ENCODE measurements around the gene TMEM235.
"Not testable (repeated sequence)": the region's sequence is repeated elsewhere in the genome, so short reads cannot be mapped to it uniquely, and the experiment has no call there.

The TMEM235 gene

GRCh38 chr17:78219396-78220150 is 11.9 kb upstream of the TMEM235 start:
- DNase-seq = no peak

DNA sequence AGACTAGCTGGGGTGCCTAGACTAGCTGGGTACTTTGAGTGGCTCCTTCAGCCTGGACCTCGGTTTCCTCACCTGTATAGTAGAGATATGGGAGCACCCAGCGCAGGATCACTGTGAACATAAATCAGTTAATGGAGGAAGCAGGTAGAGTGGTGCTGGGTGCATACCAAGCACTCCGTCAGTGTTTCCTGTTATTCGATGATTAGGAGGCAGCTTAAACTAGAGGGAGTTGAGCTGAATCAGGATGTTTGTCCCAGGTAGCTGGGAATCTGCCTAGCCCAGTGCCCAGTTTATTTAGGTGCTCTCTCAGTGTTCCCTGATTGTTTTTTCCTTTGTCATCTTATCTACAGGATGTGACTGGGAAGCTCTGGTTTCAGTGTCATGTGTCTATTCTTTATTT is 8.4 kb upstream of the TMEM235 start:
- no peak for DNase-seq

GRCh38 chr17:78223765-78224164 is 7.7 kb upstream of the TMEM235 start:
- no peak for DNase-seq

- DNase-seq = peak; percentile 71
Measured at GRCh38 chr17:78224231-78225087, 7.0 kb upstream of the TMEM235 start.

DNA sequence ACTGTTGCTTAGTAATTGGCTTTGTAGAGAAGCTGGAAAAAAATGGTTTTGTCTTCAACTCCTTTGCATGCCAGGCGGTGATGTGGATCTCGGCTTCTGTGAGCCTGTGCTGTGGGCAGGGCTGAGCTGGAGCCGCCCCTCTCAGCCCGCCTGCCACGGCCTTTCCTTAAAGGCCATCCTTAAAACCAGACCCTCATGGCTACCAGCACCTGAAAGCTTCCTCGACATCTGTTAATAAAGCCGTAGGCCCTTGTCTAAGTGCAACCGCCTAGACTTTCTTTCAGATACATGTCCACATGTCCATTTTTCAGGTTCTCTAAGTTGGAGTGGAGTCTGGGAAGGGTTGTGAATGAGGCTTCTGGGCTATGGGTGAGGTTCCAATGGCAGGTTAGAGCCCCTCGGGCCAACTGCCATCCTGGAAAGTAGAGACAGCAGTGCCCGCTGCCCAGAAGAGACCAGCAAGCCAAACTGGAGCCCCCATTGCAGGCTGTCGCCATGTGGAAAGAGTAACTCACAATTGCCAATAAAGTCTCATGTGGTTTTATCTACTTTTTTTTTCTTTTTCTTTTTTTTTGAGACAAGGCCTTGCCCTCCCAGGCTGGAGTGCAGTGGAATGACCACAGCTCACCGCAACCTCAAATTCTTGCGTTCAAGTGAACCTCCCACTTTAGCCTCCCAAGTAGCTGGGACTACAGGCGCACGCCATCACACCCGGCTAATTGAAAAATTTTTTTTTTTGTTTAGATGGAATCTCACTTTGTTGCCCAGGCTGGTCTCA is 6.2 kb upstream of the TMEM235 start:
- no peak for DNase-seq

- no peak for DNase-seq
Measured at GRCh38 chr17:78226055-78226758, 5.2 kb upstream of the TMEM235 start.

DNA sequence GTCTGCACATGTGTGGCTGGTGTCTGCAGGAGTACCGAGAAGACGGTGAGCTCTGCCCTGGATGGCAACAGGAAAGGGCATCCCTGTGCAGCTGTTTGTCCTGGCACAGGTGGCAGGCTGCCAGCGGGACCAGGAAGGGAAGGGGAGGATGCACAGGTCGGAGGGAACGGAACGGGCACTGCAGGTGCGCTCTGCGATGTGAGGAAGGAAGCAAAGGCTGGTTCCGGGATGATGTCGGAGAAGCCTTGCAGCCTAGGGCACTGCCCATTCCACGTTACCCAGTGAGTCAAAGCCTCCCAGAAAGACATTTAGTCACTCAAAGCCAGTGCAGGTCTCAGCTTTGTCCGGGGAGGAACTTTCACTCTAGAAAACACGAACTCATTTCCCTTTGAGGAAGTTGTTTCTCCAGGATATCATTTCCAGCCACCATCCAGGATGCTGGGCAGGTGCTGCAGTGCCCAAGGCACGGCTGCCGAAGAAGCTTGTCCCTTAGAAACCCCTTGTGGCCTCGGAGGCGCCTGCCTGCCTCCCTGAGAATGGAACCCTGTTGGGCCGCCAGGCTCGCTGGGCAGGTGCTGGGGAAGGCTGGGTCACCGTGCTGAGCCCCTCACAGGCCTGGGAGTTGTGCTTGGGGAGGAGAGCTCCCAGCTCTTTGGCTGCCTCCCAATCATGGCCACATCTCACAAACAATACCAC is 4.5 kb upstream of the TMEM235 start:
- DNase-seq = no peak

GRCh38 chr17:78227455-78227916 is 3.9 kb upstream of the TMEM235 start:
- DNase-seq = peak; percentile 69

DNA sequence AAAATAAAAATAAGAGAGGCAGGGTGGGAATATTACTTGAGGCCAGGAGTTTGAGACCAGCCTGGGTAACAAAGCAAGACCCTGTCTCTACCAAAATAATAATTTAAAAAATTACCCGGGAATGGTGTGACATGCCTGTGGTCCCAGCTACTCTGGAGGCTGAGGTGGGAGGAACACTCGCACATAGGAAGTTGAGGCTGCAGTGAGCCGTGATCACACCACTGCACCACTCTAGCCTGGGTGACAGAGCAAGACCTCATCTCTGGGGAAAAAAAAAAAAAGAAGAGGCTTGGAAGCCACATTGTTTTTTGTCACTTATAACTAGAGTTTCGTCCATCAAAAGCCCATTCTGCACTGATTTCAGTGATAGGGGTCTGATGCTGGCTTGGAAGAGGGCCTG is 3.3 kb upstream of the TMEM235 start:
- no peak for DNase-seq

DNA sequence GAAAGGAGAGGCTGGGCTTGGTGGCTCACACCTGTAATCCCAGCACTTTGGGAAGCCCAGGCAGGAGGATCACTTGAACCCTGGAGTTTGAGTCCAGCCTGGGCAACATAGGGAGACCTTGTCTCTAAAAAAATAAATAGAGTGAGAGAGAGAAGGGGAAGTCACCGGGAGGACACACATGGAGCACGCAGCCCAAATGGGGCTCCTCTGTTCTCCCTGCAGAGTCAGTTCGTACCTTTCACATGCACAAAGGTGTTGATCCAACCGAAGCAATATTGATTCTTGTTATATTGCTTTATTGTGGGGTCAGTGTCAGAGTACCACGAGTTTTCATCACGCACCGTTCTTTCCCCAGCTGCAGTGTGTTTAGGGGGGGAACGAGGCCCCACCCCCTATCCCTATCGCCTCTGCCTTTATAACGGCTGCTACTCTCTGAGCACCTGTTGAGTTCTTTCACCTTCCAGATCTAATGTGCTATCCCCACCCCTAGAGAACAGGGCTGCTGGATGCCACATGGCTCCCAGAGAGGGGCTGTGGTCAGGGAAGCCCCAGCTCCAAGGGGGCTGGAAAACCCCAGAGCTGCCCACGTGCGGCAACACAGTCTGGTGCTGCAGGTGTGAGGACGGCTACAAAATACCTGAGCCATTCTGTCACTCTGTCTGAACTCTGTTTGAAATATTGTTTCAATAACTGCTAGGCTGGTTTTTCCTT is 1.0 kb upstream of the TMEM235 start:
- DNase-seq = no peak

DNA sequence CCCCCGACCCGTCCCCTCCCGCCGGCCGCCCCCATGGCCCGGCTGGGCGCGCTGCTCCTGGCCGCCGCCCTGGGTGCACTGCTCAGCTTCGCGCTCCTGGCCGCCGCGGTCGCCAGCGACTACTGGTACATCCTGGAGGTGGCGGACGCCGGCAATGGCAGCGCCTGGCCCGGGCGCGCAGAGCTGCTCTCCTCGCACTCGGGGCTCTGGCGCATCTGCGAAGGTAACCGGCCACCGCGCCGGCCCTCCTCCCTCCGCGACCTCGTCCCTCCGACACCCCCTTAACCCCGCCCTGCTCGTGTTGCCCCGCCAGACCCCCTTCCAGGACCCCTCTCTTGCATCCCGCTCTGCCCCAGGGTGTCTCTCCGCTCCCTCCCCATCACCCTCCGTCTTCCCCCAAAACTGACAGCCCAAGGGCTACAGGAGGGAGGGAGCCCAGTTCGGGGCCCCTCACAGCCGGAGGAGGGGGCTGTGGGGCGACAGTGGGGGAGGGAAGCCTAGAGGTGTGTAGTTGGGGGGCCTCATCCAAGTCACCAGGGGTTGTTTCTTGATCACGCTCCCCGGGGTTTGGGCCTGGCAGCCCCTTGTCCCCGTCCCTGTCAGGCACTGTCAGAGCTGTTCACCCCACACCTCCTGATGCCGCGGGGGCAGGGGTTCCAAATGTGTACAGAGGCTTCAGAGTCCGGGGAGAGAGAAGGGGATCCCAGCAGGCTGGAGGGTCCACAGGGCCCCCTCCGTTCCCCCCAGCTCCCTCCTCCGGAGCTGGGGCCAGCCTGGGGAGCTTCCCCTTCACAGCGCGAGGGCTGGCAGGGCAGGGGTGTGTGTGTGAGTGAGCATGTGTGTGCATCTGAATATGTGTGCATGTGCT is 794 bp downstream of the TMEM235 start:
- no peak for DNase-seq

DNA sequence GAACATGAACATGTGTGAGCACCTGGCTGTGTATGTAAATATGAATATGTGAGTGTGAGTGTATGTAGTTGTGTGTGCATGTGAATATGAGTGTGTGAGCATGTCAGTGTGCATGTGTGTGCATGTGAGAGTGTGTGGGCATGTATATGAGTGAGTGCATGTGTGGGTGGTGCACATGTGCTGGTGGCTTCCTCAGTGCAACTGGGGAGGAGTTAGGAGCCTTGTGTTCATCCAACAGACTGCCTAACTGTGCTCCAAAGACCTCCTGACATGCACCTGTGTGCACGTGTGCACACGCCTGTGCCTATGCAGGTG is 1.4 kb downstream of the TMEM235 start:
- no peak for DNase-seq

GRCh38 chr17:78233678-78234077 is 2.2 kb downstream of the TMEM235 start:
- DNase-seq = no peak

- no peak for DNase-seq
Measured at GRCh38 chr17:78234261-78234865, 2.9 kb downstream of the TMEM235 start.

DNA sequence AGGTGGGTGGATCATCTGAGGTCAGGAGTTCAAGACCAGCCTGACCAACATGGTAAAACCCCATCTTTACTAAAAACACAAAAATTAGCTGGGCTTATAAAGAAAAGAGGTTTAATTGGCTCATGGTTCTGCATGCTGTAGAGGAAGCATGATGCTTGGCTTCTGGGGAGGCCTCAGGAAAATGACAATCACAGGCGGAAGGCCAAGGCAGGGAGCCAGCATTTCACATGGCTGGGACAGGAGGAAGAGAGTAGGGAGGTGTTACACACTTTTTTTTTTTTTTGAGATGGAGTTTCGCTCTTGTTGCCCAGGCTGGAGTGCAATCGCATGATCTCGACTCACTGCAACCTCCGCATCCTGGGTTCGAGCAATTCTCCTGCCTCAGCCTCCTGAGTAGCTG is 3.6 kb downstream of the TMEM235 start:
- DNase-seq = not testable (repeated sequence)

DNA sequence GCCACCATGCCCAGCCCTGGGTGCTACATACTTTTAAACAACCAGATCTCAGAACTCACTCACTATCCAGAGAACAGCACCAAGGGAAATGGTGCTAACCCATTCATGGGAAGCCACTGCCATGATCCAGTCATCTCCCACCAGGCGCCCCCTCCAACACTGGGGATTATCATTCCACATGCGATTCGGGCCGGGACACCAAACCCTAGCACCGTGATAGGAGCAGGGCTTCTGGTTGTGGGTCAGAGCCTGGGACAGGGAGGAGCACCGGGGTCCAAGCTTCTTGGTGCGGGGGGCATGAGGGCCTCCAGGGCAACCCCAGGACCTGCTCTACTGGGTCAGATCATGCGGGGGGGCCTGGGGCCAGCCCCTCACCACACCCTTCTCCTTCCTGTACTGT is 4.5 kb downstream of the TMEM235 start:
- DNase-seq = no peak

DNA sequence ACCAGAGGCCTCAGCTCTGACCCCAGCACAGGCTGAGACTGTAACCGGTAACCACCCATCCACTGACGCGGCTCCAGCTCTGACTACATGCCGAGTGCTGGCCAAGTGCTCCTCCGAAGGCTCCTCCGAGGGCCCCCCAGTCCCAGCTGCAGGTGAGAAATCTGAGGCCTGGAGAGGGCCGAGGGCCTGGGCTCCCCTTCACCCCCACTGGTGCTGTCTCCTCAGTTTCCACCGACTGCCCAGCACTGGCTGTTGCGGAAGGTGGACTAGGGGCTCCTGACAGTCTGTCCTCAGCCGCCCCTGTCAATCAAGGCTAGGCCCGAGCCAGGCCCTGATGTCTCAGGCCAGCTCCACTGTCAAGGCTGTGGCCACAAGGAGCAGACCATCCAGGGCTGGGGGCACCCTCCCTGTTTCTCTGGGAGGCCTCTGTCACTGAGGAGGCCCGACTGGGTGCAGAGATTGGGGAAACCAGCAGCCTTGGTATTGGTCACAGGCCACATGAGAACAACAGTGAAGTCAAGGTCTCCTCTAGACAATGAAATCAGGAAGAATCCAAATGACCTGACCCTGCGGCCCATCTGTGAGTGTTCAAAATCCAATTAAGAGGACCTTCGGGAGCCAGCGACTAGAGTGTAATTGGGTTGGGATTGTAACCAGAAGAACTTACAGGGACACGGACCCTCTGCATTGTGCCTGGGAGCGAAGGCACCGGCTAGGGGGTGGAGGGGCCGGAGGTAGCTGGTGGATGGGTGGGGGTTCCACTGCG is 5.1 kb downstream of the TMEM235 start:
- no peak for DNase-seq

- peak; percentile 64 for DNase-seq
Measured at GRCh38 chr17:78237401-78238012, 6.1 kb downstream of the TMEM235 start.

Data from DMS 273 treated with DMSO at 0.1 percent for 48 hours (cell line).